NOMO-1 (cell line): ENCODE data around the gene EMC6.

ENCODE experiments used
- DNase-seq, 2 experiments: peaks; one replicate each; lab custom pipeline; 2025; ENCODE audit not compliant: unreplicated experiment in 2 of 2; lab: John Stamatoyannopoulos, UW

Gene EMC6

GRCh38 chr17:3668279-3669084, at the start of gene EMC6, which contains the start of gene TAX1BP3:
Gene EMC6, plus strand, starts transcription at chr17:3668812. Its CDS starts 335 bp downstream, at chr17:3669147.
Gene TAX1BP3, minus strand, starts transcription at chr17:3668578. Its CDS starts 52 bp downstream, at chr17:3668526.
- DNase-seq: peak; percentile 96 to 97

- no peak for DNase-seq
Observed at GRCh38 chr17:3621146-3621720, 47.4 kb upstream of the EMC6 start.

- DNase-seq: no peak
Observed at GRCh38 chr17:3622977-3623594, 45.5 kb upstream of the EMC6 start.

GRCh38 chr17:3626831-3627768, 41.5 kb upstream of the EMC6 start:
- DNase-seq: no peak

GRCh38 chr17:3627769-3628167, 40.8 kb upstream of the EMC6 start:
- no peak for DNase-seq

- DNase-seq: no peak
Observed at GRCh38 chr17:3630781-3631180, 37.8 kb upstream of the EMC6 start.

GRCh38 chr17:3632287-3632686, 36.3 kb upstream of the EMC6 start:
- DNase-seq: no peak

- DNase-seq: no peak
Observed at GRCh38 chr17:3635474-3636153, 33.0 kb upstream of the EMC6 start.

- DNase-seq: peak; percentile 95 to 96
Observed at GRCh38 chr17:3636154-3636907, 32.3 kb upstream of the EMC6 start, which contains the start of the genes CTNS and SHPK. Gene CTNS, plus strand, starts transcription at chr17:3636760. Its CDS starts 3,447 bp downstream, at chr17:3640207. Gene SHPK, minus strand, starts transcription at chr17:3636250. Its CDS starts 31 bp downstream, at chr17:3636219.

- no peak for DNase-seq
Observed at GRCh38 chr17:3636908-3637373, 31.7 kb upstream of the EMC6 start.

- peak in 1 of 2 experiments; percentile 22 for DNase-seq
Observed at GRCh38 chr17:3639981-3640596, 28.5 kb upstream of the EMC6 start.

GRCh38 chr17:3641014-3641413, 27.6 kb upstream of the EMC6 start:
- DNase-seq: no peak

- no peak for DNase-seq
Observed at GRCh38 chr17:3641717-3642486, 26.7 kb upstream of the EMC6 start.

GRCh38 chr17:3643889-3644349, 24.7 kb upstream of the EMC6 start:
- DNase-seq: no peak

- no peak for DNase-seq
Observed at GRCh38 chr17:3645310-3645709, 23.3 kb upstream of the EMC6 start.

- DNase-seq: no peak
Observed at GRCh38 chr17:3647251-3647650, 21.4 kb upstream of the EMC6 start.

- peak in 1 of 2 experiments; percentile 12 for DNase-seq
Observed at GRCh38 chr17:3647769-3648555, 20.6 kb upstream of the EMC6 start.
